SK-N-SH (cell line): ENCODE data around the gene RPL9. TPM values are rescaled to one million over a fixed set of nuclear protein-coding genes. Genes with fewer than 3 reads are reported as not detected.
A peak's percentile ranks its signal among the peaks of the same experiment; 100 is the strongest.

Experiments used
- CTCF ChIA-PET: fragments of 300-600, 350-600 bp; formaldehyde crosslinking; extraction: SDS; loops from one replicate; lab custom pipeline; 2021; lab: Yijun Ruan, JAX
- POLR2A ChIA-PET: fragments of 350-600 bp; sonication (Branson Sonifier 250); formaldehyde crosslinking; extraction: SDS; loops from one replicate; lab custom pipeline; 2020; ENCODE audit warnings: antibody characterized with exemption, inconsistent platforms; lab: Yijun Ruan, JAX
- DNase-seq: peaks from one replicate; pipeline ENCODE4 v3.0.0; 2012
- H2AFZ ChIP-seq: fragments of 200-600 bp; sonication (generic); 2 replicates; pipeline ENCODE4 v1.8.1; 2016; ENCODE audit warnings: antibody characterized with exemption, mild to moderate bottlenecking, low read depth
- H3F3A ChIP-seq: fragments of 200-600 bp; sonication (generic); replicated peaks from 2 replicates; pipeline ENCODE3; 2016; ENCODE audit warnings: antibody characterized with exemption, mild to moderate bottlenecking; ENCODE audit not compliant: insufficient read depth
- H3K27ac ChIP-seq, 2 experiments: fragments of 200-500 bp in 1 of 2; fragments of 200-600 bp in 1 of 2; sonication (Bioruptor generic) in 1 of 2; sonication (generic), shearing (Covaris generic) in 1 of 2; 2 replicates each; pipeline versions ENCODE4 v1.5.1 to v1.6.1; 2014 to 2016; ENCODE audit warnings: low read depth in 2 of 2, inconsistent platforms in 1 of 2, low read length in 1 of 2, mild to moderate bottlenecking in 1 of 2, mixed read lengths in 1 of 2
- H3K27me3 ChIP-seq: fragments of 200-600 bp; sonication (generic), shearing (Covaris generic); 2 replicates; pipeline ENCODE4 v1.6.1; 2016; ENCODE audit warnings: mixed run types; ENCODE audit not compliant: insufficient read depth
- H3K36me3 ChIP-seq, 2 experiments: fragments of 200-500 bp in 1 of 2; fragments of 200-600 bp in 1 of 2; sonication (Bioruptor generic) in 1 of 2; sonication (generic) in 1 of 2; replicated peaks in 1 of 2; 2 replicates each; pipeline versions ENCODE3 to v1.5.1; 2014 to 2016; ENCODE audit warnings: low read length in 1 of 2, mild to moderate bottlenecking in 1 of 2; ENCODE audit not compliant: insufficient read depth in 2 of 2, control insufficient read depth in 1 of 2
- H3K4me1 ChIP-seq, 2 experiments: fragments of 200-500 bp in 1 of 2; fragments of 200-600 bp in 1 of 2; sonication (Bioruptor generic) in 1 of 2; sonication (generic), shearing (Covaris generic) in 1 of 2; 2 replicates each; pipeline versions ENCODE4 v1.5.1 to v1.6.1; 2014 to 2016; ENCODE audit warnings: low read depth in 1 of 2, low read length in 1 of 2, mixed run types in 1 of 2; ENCODE audit not compliant: insufficient read depth in 2 of 2, control insufficient read depth in 1 of 2
- H3K4me2 ChIP-seq: fragments of 200-600 bp; sonication (generic), shearing (Covaris generic); 2 replicates; pipeline ENCODE4 v1.6.1; 2017; ENCODE audit warnings: mixed run types
- H3K4me3 ChIP-seq, 2 experiments: fragments of 200-500 bp in 1 of 2; fragments of 200-600 bp in 1 of 2; sonication (Bioruptor generic) in 1 of 2; sonication (generic), shearing (Covaris generic) in 1 of 2; 2 replicates each; pipeline versions ENCODE4 v1.5.1 to v1.8.1; 2014 to 2016; ENCODE audit warnings: low read depth in 2 of 2, inconsistent platforms in 1 of 2, low read length in 1 of 2, mild to moderate bottlenecking in 1 of 2, mixed read lengths in 1 of 2, moderate library complexity in 1 of 2
- H3K79me2 ChIP-seq: fragments of 200-600 bp; sonication (generic); 2 replicates; pipeline ENCODE4 v1.8.1; 2017; ENCODE audit warnings: mild to moderate bottlenecking; ENCODE audit not compliant: insufficient read depth
- H3K9ac ChIP-seq: fragments of 200-600 bp; sonication (generic); 2 replicates; pipeline ENCODE4 v1.6.1; 2017; ENCODE audit warnings: mixed run types
- H3K9me2 ChIP-seq: fragments of 200-600 bp; sonication (generic); 2 replicates; pipeline ENCODE4 v1.6.1; 2017; ENCODE audit warnings: mixed run types
- H3K9me3 ChIP-seq: fragments of 200-600 bp; sonication (generic); 2 replicates; pipeline ENCODE4 v1.6.1; 2017; ENCODE audit warnings: mixed run types, mild to moderate bottlenecking, moderate library complexity
- H4K20me1 ChIP-seq: fragments of 200-600 bp; sonication (generic); 2 replicates; pipeline ENCODE4 v1.6.1; 2017; ENCODE audit warnings: mild to moderate bottlenecking, mixed run types; ENCODE audit not compliant: insufficient read depth
- FOSL2 ChIP-seq: IDR thresholded peaks from 2 replicates; pipeline ENCODE4 v1.4.0; 2012; ENCODE audit warnings: low read depth, mild to moderate bottlenecking, moderate library complexity, borderline replicate concordance
- FOXJ3 ChIP-seq: sonication (generic); formaldehyde crosslinking; IDR thresholded peaks from 2 replicates; pipeline ENCODE4 v1.5.1; 2020; ENCODE audit warnings: mild to moderate bottlenecking, missing genetic modification reagents
- GABPA ChIP-seq: IDR thresholded peaks from 2 replicates; pipeline ENCODE4 v1.4.0; 2012; ENCODE audit warnings: low read depth, mild to moderate bottlenecking
- GATA2 ChIP-seq: sonication (generic); formaldehyde crosslinking; IDR thresholded peaks from 2 replicates; pipeline ENCODE4 v1.5.0; 2020; ENCODE audit warnings: mild to moderate bottlenecking, missing genetic modification reagents
- NFIC ChIP-seq: IDR thresholded peaks from 2 replicates; pipeline ENCODE4 v1.4.0; 2012; ENCODE audit warnings: borderline replicate concordance
- POLR2AphosphoS5 ChIP-seq: IDR thresholded peaks from 2 replicates; pipeline ENCODE4 v1.6.1; 2012; ENCODE audit warnings: low read depth, low read length
- RAD21 ChIP-seq: IDR thresholded peaks from 2 replicates; pipeline ENCODE4 v1.6.1; 2012; ENCODE audit warnings: mild to moderate bottlenecking, low read length
- RCOR1 ChIP-seq: fragments of 150-350 bp; IDR thresholded peaks from 2 replicates; pipeline ENCODE4 v1.6.1; 2017; ENCODE audit warnings: antibody characterized with exemption, low read length
- RFX5 ChIP-seq: IDR thresholded peaks from 2 replicates; pipeline ENCODE4 v1.6.1; 2012; ENCODE audit warnings: mild to moderate bottlenecking, improper control_type of control experiment, low read length
- SIN3A ChIP-seq: IDR thresholded peaks from 2 replicates; pipeline ENCODE4 v1.6.1; 2012; ENCODE audit warnings: low read depth, mild to moderate bottlenecking, low read length, moderate library complexity, borderline replicate concordance
- TEAD4 ChIP-seq: IDR thresholded peaks from 2 replicates; pipeline ENCODE4 v1.4.0; 2012; ENCODE audit warnings: mild to moderate bottlenecking, borderline replicate concordance; ENCODE audit not compliant: insufficient read depth
- YY1 ChIP-seq: IDR thresholded peaks from 2 replicates; pipeline ENCODE4 v1.4.0; 2012; ENCODE audit warnings: low read depth, mild to moderate bottlenecking
- WGBS: methylation state at CpG from one replicate; pipeline ENCODE4 v1.1.6; 2017; ENCODE audit warnings: low lambda C conversion rate; 5-methylcytosine and 5-hydroxymethylcytosine counted together
- polyA plus RNA-seq, 3 experiments: library from polyadenylated mRNA; depleted of rRNA; stranded (reverse); fragments of >200 nt; gene quantifications; 2 replicates each; pipeline ENCODE4 v1.2.3, GENCODE V29; 2012
- TF ChIP-seq, protein P1 (sequence below): fragments of 200-600 bp; sonication (generic); IDR thresholded peaks from 2 replicates; pipeline ENCODE4 v1.6.1; 2017; ENCODE audit warnings: antibody characterized with exemption, mild to moderate bottlenecking, moderate library complexity
- TF ChIP-seq, protein P2 (sequence below): IDR thresholded peaks from 2 replicates; pipeline ENCODE4 v1.4.0; 2012; ENCODE audit warnings: low read depth, borderline replicate concordance
- TF ChIP-seq, protein P3 (sequence below): IDR thresholded peaks from 2 replicates; pipeline ENCODE4; 2012
- TF ChIP-seq, protein P4 (sequence below): fragments of 150-350 bp; IDR thresholded peaks from 2 replicates; pipeline ENCODE4 v1.6.1; 2017; ENCODE audit warnings: antibody characterized with exemption, low read length, low read depth, borderline replicate concordance
- TF ChIP-seq, protein P5 (sequence below): IDR thresholded peaks from 2 replicates; pipeline ENCODE4 v1.4.0; 2012; ENCODE audit warnings: low read depth, borderline replicate concordance

The RPL9 gene
- polyA plus RNA-seq, 1 of the 3 experiments (the other 2 are of a cell fraction): 1,564 TPM

DNA sequence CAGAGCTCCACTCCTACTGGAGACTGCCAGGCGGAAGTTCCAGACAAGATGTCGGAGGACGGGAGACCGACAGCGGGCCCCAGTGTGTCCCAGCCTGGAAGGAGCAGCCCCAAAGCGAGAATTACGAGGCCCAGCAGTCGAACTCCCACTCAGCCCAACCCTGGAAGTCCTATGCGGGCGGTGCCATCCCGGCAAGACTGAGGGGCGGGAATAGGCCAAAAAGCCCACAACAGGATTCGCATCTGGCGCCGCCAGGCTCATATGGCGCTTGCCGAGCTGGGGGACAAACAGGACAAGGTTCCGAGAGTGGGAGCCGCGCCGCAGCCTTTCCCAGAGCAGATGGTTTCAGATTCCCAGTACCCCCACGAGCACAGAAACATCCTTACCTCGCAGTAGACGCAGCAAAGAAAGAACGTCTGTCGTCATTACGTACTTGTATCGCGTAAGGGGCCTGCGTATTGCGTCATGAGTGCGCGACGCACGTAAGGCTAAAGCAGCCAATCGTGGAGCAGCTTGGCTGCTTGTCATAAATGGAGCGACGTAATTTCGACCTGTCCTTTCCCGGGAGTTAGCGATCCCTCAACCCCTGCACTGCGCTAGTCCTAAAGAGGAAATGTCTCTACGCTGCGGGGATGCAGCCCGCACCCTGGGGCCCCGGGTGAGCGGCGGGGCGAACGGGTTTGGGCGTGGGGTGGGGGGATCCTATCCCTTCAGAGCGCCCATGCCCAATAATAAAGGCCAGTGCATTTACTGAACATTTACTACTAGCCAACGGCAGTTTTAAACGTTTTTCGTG, at the start of gene RPL9, which contains the start of gene LIAS (continued):
- TF ChIP-seq, protein P1, sequence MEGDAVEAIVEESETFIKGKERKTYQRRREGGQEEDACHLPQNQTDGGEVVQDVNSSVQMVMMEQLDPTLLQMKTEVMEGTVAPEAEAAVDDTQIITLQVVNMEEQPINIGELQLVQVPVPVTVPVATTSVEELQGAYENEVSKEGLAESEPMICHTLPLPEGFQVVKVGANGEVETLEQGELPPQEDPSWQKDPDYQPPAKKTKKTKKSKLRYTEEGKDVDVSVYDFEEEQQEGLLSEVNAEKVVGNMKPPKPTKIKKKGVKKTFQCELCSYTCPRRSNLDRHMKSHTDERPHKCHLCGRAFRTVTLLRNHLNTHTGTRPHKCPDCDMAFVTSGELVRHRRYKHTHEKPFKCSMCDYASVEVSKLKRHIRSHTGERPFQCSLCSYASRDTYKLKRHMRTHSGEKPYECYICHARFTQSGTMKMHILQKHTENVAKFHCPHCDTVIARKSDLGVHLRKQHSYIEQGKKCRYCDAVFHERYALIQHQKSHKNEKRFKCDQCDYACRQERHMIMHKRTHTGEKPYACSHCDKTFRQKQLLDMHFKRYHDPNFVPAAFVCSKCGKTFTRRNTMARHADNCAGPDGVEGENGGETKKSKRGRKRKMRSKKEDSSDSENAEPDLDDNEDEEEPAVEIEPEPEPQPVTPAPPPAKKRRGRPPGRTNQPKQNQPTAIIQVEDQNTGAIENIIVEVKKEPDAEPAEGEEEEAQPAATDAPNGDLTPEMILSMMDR: no peak
- TF ChIP-seq GATA2: no peak
- TF ChIP-seq, protein P2, sequence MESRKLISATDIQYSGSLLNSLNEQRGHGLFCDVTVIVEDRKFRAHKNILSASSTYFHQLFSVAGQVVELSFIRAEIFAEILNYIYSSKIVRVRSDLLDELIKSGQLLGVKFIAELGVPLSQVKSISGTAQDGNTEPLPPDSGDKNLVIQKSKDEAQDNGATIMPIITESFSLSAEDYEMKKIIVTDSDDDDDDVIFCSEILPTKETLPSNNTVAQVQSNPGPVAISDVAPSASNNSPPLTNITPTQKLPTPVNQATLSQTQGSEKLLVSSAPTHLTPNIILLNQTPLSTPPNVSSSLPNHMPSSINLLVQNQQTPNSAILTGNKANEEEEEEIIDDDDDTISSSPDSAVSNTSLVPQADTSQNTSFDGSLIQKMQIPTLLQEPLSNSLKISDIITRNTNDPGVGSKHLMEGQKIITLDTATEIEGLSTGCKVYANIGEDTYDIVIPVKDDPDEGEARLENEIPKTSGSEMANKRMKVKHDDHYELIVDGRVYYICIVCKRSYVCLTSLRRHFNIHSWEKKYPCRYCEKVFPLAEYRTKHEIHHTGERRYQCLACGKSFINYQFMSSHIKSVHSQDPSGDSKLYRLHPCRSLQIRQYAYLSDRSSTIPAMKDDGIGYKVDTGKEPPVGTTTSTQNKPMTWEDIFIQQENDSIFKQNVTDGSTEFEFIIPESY: no peak
- TF ChIP-seq RFX5: peak; percentile 47; the same call in 1 of the 2 replicates
- TF ChIP-seq, protein P3, sequence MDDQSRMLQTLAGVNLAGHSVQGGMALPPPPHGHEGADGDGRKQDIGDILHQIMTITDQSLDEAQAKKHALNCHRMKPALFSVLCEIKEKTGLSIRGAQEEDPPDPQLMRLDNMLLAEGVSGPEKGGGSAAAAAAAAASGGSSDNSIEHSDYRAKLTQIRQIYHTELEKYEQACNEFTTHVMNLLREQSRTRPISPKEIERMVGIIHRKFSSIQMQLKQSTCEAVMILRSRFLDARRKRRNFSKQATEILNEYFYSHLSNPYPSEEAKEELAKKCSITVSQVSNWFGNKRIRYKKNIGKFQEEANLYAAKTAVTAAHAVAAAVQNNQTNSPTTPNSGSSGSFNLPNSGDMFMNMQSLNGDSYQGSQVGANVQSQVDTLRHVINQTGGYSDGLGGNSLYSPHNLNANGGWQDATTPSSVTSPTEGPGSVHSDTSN: 0 out of 2 replicates have a peak, but pooled peaks have one; percentile 16
- no peak for TF ChIP-seq FOXJ3 (CRISPR knock-in tag)
- no peak for TF ChIP-seq NFIC
- TF ChIP-seq, all 33 proteins: peak for 11

DNA sequence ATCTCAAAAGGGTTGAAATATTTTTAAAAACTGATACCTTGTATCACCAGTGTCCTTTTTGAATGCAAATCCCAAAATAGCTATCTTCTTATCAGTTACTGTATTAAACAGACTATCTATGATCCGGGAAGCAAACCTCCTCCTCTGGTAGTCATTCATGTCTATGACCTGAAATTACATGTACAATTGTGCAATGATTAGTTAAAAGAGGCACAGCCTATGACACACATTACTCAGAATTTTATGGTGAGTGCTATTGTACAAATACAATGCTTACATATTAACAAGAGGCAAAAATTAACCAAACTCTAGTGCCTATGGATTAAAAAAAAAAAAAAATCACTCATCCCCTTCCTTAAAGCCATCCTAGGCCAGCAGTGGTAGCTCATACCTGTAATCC, 46.9 kb upstream of the RPL9 start:
- ChIA-PET CTCF (interaction anchor here (1.3 to 1.8 kb wide), 2 partner anchors 15 to 36 kb away, joined by 3 to 4 read pairs; no protein-coding TSS in a partner anchor), POLR2A (interaction anchor here (0.5 kb wide), 1 partner anchor 138 kb away, joined by 5 read pairs; no protein-coding TSS in a partner anchor)
- WGBS: 80% methylated on average over 1 of the region's 1 CpG
- H2AFZ ChIP-seq: no peak overlapping the region
- peak overlapping the region in 1 of 2 experiments; percentile 96; a peak in 2 of 4 replicates for H3K27ac ChIP-seq
- no peak overlapping the region for H3K4me3 ChIP-seq
- peaks cover 68% of the 10 kb centered on the region for H3F3A ChIP-seq
- H3K9ac ChIP-seq: no peak overlapping the region
- H3K27me3 ChIP-seq: no peaks in the 10 kb centered on the region
- H4K20me1 ChIP-seq: no peaks in the 10 kb centered on the region; the same call in 1 of the 2 replicates
- H3K4me2 ChIP-seq: no peak overlapping the region
- H3K79me2 ChIP-seq: peaks cover 45% of the 10 kb centered on the region
- TF ChIP-seq, protein P2: no peak
- TF ChIP-seq RCOR1 (no peak), YY1 (no peak), FOSL2 (no peak), SIN3A (no peak), RAD21 (no peak), TEAD4 (no peak), GABPA (no peak), POLR2AphosphoS5 (no peak)
- TF ChIP-seq, protein P4, sequence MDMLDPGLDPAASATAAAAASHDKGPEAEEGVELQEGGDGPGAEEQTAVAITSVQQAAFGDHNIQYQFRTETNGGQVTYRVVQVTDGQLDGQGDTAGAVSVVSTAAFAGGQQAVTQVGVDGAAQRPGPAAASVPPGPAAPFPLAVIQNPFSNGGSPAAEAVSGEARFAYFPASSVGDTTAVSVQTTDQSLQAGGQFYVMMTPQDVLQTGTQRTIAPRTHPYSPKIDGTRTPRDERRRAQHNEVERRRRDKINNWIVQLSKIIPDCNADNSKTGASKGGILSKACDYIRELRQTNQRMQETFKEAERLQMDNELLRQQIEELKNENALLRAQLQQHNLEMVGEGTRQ: no peak
- TF ChIP-seq, protein P5, sequence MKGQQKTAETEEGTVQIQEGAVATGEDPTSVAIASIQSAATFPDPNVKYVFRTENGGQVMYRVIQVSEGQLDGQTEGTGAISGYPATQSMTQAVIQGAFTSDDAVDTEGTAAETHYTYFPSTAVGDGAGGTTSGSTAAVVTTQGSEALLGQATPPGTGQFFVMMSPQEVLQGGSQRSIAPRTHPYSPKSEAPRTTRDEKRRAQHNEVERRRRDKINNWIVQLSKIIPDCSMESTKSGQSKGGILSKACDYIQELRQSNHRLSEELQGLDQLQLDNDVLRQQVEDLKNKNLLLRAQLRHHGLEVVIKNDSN: no peak
- H3K9me2 ChIP-seq: no peaks in the 10 kb centered on the region
- DNase-seq: no peak
- peaks cover 0 to 22% of the 10 kb centered on the region in 2 experiments; a peak in 2 of 4 replicates for H3K4me1 ChIP-seq
- peaks cover 65 to 85% of the 10 kb centered on the region in 2 experiments for H3K36me3 ChIP-seq
- H3K9me3 ChIP-seq: no peaks in the 10 kb centered on the region
